SU-DHL-6 (cell line): ENCODE results near the gene ITPR3.

ENCODE experiments used
- CTCF ChIP-seq: fragments of 200-600 bp; sonication (generic); IDR thresholded peaks from one replicate; pipeline ENCODE4 v1.5.1; 2017; ENCODE audit warnings: antibody characterized with exemption, mild to moderate bottlenecking, low read length, moderate library complexity; ENCODE audit not compliant: insufficient read depth, poor library complexity, severe bottlenecking
- EZH2phosphoT487 ChIP-seq: fragments of 200-600 bp; sonication (generic), shearing (Covaris generic); conservative IDR thresholded peaks from 2 replicates; pipeline ENCODE4 v1.6.1; 2018; ENCODE audit warnings: mild to moderate bottlenecking, antibody characterized with exemption, low read length, moderate library complexity, mixed read lengths

- no peak for TF ChIP-seq CTCF
- TF ChIP-seq EZH2phosphoT487, result no peak
Observed at GRCh38 chr6:33692078-33692759, 71.1 kb downstream of the ITPR3 start.
